ENCODE measurements around the gene FAM81A.

FAM81A gene

DNA sequence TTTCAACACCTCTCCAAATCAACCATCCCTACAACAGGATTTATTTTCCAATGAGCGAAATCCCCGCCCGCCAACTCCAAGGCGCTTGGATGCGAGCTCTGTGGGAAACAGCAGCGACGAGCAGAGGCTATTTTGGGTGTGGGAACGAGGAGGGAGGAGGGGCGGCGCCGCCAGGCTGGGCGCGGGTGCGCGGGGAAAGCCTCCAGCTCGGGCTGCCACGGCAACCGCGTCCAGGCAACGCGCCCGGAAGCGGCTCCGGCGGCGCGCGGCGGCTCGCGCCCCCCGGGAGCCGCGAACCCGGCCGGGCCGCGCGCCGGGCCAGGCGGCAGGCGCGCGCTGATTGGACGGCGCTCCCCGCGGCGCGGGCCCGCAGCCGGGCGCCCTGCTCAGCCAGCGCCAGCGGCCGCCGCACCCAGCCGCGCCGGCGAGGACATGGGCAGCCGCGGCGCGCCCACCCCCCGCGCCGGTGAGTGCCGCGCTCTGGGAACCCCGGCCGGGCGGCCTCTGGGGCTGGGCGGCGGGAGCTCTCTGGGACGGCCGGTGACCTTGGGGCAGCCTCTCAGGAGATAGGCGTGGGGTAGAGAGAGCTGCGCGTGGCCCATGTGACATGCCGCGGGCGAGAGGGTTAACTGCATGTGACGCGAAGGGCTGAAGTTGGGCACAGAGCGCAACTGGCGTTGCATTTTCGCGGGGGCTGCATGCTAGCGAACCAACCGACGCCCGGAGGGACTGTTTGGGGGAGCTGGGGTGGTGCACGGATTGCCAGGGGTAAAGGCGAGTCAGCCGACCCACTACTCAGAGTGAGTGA is at the start of gene FAM81A:
Gene FAM81A (plus strand): TSS at position 370 of the 808 bp plus-strand sequence. CDS start 20,441 bp downstream, outside the sequence.
- Histone ChIP-seq H3K4me3 (ENCODE audit: low read length) (peak within 1 kb of the TSS; percentile 92), H3K9me3 (ENCODE audit: insufficient read depth, low read length) (no peaks in the 10 kb centered on the region), H3K36me3 (replicated peaks; ENCODE audit: low read depth, low read length) (no peaks in the 10 kb centered on the region), H3K27me3 (ENCODE audit: low read depth, low read length) (peaks cover 19% of the 10 kb centered on the region; the same call in 1 of the 2 replicates), H4K20me1 (ENCODE audit: insufficient read depth, low read length) (no peaks in the 10 kb centered on the region), H3K9ac (ENCODE audit: low read length) (peak within 1 kb of the TSS; percentile 62), H3K4me1 (ENCODE audit: low read length) (peaks cover 23% of the 10 kb centered on the region), H3K79me2 (ENCODE audit: low read length) (0 out of 2 replicates have a peak, but pooled peaks cover 5% of the 10 kb centered on the region), H3K27ac (ENCODE audit: low read length) (no peak within 1 kb of the TSS), H3K4me2 (ENCODE audit: low read length) (peak within 1 kb of the TSS; percentile 96), H2AFZ (ENCODE audit: low read depth, low read length) (peak within 1 kb of the TSS; percentile 93)
- TF ChIP-seq EZH2phosphoT487 (IDR thresholded peaks at IDR 0.05; ENCODE audit: low read depth) = no peak
- TF ChIP-seq, protein P1, sequence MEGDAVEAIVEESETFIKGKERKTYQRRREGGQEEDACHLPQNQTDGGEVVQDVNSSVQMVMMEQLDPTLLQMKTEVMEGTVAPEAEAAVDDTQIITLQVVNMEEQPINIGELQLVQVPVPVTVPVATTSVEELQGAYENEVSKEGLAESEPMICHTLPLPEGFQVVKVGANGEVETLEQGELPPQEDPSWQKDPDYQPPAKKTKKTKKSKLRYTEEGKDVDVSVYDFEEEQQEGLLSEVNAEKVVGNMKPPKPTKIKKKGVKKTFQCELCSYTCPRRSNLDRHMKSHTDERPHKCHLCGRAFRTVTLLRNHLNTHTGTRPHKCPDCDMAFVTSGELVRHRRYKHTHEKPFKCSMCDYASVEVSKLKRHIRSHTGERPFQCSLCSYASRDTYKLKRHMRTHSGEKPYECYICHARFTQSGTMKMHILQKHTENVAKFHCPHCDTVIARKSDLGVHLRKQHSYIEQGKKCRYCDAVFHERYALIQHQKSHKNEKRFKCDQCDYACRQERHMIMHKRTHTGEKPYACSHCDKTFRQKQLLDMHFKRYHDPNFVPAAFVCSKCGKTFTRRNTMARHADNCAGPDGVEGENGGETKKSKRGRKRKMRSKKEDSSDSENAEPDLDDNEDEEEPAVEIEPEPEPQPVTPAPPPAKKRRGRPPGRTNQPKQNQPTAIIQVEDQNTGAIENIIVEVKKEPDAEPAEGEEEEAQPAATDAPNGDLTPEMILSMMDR (IDR thresholded peaks at IDR 0.05; ENCODE audit: low read depth, low read length) = no peak

DNA sequence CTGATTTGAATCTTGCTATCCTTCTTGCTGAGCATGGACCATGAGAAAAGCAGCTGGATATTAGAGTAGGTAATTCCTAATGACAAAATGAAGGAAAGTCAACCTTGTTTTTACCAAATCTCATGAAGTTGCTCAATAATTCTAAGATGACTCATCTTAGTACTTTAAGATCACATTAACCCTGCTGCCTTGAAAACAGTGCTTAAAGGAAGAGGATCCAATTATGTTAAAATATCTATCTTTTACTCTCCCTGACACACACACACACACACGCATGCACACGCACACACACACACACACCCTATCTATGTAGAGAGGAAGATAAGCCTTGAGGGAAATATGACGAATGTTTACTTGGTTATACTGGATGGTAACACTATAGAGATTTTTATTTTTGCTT is 49.3 kb upstream of the FAM81A start:
- no peaks in the 10 kb centered on the region for H4K20me1 ChIP-seq (ENCODE audit: insufficient read depth, low read length)
- no peak overlapping the region for H3K9ac ChIP-seq (ENCODE audit: low read length)
- H3K4me1 ChIP-seq (ENCODE audit: low read length) = peaks cover 9% of the 10 kb centered on the region
- no peak for TF ChIP-seq EZH2phosphoT487 (IDR thresholded peaks at IDR 0.05; ENCODE audit: low read depth)
- TF ChIP-seq, protein P1 (IDR thresholded peaks at IDR 0.05; ENCODE audit: low read depth, low read length) = no peak
- no peaks in the 10 kb centered on the region for H3K79me2 ChIP-seq (ENCODE audit: low read length)
- no peak overlapping the region for H2AFZ ChIP-seq (ENCODE audit: low read depth, low read length)
- H3K27ac ChIP-seq (ENCODE audit: low read length) = no peak overlapping the region
- H3K9me3 ChIP-seq (ENCODE audit: insufficient read depth, low read length) = no peaks in the 10 kb centered on the region
- no peaks in the 10 kb centered on the region for H3K36me3 ChIP-seq (replicated peaks; ENCODE audit: low read depth, low read length)
- no peak overlapping the region for H3K4me3 ChIP-seq (ENCODE audit: low read length)
- H3K4me2 ChIP-seq (ENCODE audit: low read length) = peak overlapping the region; percentile 42
- no peaks in the 10 kb centered on the region for H3K27me3 ChIP-seq (ENCODE audit: low read depth, low read length)

DNA sequence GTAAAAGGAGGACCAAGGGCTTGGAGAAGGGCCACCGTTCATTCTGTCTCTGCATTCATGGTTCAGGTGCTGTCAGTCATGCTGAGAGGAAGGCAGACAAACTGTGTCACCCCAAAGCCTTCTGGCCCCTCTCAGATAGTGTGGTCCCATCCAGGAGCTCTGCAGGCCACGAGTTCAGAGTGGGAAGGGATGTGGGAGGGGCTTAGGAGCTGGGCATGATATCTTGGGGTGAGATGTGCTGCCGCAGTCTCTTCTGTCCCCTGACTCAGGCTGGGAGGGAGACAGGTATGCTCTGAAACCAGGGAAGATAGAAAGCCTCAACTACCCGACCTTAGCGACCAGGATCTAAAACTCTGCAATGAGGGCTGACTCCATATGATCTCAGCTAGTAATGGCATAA is 45.7 kb upstream of the FAM81A start:
- H3K27me3 ChIP-seq (ENCODE audit: low read depth, low read length) = peaks cover 11% of the 10 kb centered on the region
- no peak overlapping the region for H3K27ac ChIP-seq (ENCODE audit: low read length)
- no peak overlapping the region for H2AFZ ChIP-seq (ENCODE audit: low read depth, low read length)
- H3K9ac ChIP-seq (ENCODE audit: low read length) = no peak overlapping the region
- H3K79me2 ChIP-seq (ENCODE audit: low read length) = no peaks in the 10 kb centered on the region
- no peak overlapping the region for H3K4me3 ChIP-seq (ENCODE audit: low read length)
- peaks cover 9% of the 10 kb centered on the region for H3K4me1 ChIP-seq (ENCODE audit: low read length)
- no peaks in the 10 kb centered on the region for H4K20me1 ChIP-seq (ENCODE audit: insufficient read depth, low read length)
- H3K4me2 ChIP-seq (ENCODE audit: low read length) = no peak overlapping the region
- no peaks in the 10 kb centered on the region for H3K9me3 ChIP-seq (ENCODE audit: insufficient read depth, low read length)
- no peaks in the 10 kb centered on the region for H3K36me3 ChIP-seq (replicated peaks; ENCODE audit: low read depth, low read length)
- TF ChIP-seq, protein P1 (IDR thresholded peaks at IDR 0.05; ENCODE audit: low read depth, low read length) = no peak
- TF ChIP-seq EZH2phosphoT487 (IDR thresholded peaks at IDR 0.05; ENCODE audit: low read depth) = no peak

DNA sequence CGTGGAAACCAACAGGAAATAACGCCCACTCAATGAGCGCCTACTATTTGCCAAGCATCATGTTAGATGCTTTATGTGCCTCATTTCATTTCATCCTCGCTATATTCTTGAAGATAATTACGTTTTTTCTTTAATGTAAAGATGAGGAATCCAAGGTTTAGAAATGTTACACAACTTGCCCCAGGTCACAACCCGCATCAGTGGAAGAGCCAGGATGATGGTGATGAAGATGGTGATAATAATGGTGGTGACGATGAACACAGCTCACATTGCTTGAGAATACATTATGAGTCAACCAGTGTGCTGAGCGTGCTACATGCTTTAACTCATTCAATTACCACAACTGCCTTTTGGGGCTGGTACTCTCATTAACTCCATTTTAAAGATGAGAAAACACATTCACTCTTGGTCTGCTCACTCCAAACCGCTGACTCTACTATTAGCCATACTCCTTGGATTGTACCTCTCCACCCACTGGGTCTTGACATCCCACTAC is 43.8 kb upstream of the FAM81A start:
- Histone ChIP-seq H3K36me3 (replicated peaks; ENCODE audit: low read depth, low read length) (no peaks in the 10 kb centered on the region), H3K4me2 (ENCODE audit: low read length) (no peak overlapping the region), H3K4me1 (ENCODE audit: low read length) (peaks cover 13% of the 10 kb centered on the region)

More for the DNA sequence above, 43.8 kb upstream of the FAM81A start:
- Histone ChIP-seq H3K9ac (ENCODE audit: low read length) (no peak overlapping the region), H3K4me3 (ENCODE audit: low read length) (no peak overlapping the region), H4K20me1 (ENCODE audit: insufficient read depth, low read length) (no peaks in the 10 kb centered on the region), H3K27ac (ENCODE audit: low read length) (no peak overlapping the region), H3K79me2 (ENCODE audit: low read length) (no peaks in the 10 kb centered on the region), H3K27me3 (ENCODE audit: low read depth, low read length) (peaks cover 20% of the 10 kb centered on the region), H3K9me3 (ENCODE audit: insufficient read depth, low read length) (no peaks in the 10 kb centered on the region), H2AFZ (ENCODE audit: low read depth, low read length) (no peak overlapping the region)
- TF ChIP-seq EZH2phosphoT487 (IDR thresholded peaks at IDR 0.05; ENCODE audit: low read depth) = no peak
- TF ChIP-seq, protein P1 (IDR thresholded peaks at IDR 0.05; ENCODE audit: low read depth, low read length) = no peak

Measured in OCI-LY3 (cell line).